Neuronal stem cell (in vitro differentiated cells): ENCODE data around the gene CMIP.

Experiments used
- DNase-seq: peaks from one replicate; pipeline ENCODE4 v3.0.0-alpha.2; 2013; ENCODE audit warnings: low spot score
- H2AFZ ChIP-seq: one replicate; pipeline ENCODE4 v1.6.1; 2013; ENCODE audit warnings: mild to moderate bottlenecking, low read length, inconsistent platforms
- H2AK5ac ChIP-seq: 2 replicates; pipeline ENCODE4 v1.6.1; 2013; ENCODE audit warnings: low read depth, mild to moderate bottlenecking, inconsistent platforms, low read length, moderate library complexity, mixed read lengths
- H2BK120ac ChIP-seq: 2 replicates; pipeline ENCODE4 v1.6.1; 2013; ENCODE audit warnings: low read depth, mild to moderate bottlenecking, inconsistent platforms, low read length, moderate library complexity, mixed read lengths
- H2BK12ac ChIP-seq: one replicate; pipeline ENCODE4 v1.6.1; 2013; ENCODE audit warnings: low read length, inconsistent platforms
- H2BK15ac ChIP-seq: 2 replicates; pipeline ENCODE4 v1.6.1; 2013; ENCODE audit warnings: mild to moderate bottlenecking, low read length, inconsistent platforms, mixed read lengths
- H2BK5ac ChIP-seq: one replicate; pipeline ENCODE4 v1.6.1; 2013; ENCODE audit warnings: inconsistent platforms, mild to moderate bottlenecking, low read length, moderate library complexity
- H3K14ac ChIP-seq: one replicate; pipeline ENCODE4 v1.6.1; 2013; ENCODE audit warnings: low read length, inconsistent platforms
- H3K18ac ChIP-seq: 2 replicates; pipeline ENCODE4 v1.6.1; 2013; ENCODE audit warnings: low read length, inconsistent platforms
- H3K23ac ChIP-seq: 2 replicates; pipeline ENCODE4 v1.6.1; 2013; ENCODE audit warnings: low read depth, mild to moderate bottlenecking, mixed read lengths, low read length, inconsistent platforms; ENCODE audit not compliant: poor library complexity
- H3K27ac ChIP-seq: replicated peaks from 3 replicates; pipeline ENCODE4 v1.5.1; 2013; ENCODE audit warnings: low read length, inconsistent platforms
- H3K27me3 ChIP-seq, 3 experiments: 2 replicates each; pipeline ENCODE4 v1.6.1; 2013; ENCODE audit warnings: low read length in 3 of 3, mild to moderate bottlenecking in 2 of 3, inconsistent platforms in 1 of 3, low read depth in 1 of 3, mixed read lengths in 1 of 3, moderate library complexity in 1 of 3; ENCODE audit not compliant: control insufficient read depth in 3 of 3, insufficient read depth in 3 of 3
- H3K36me3 ChIP-seq, 2 donors: replicated peaks in 1 of 2; 2 replicates each; pipeline ENCODE4 v1.6.1; 2013; ENCODE audit warnings: low read length in 2 of 2; ENCODE audit not compliant: control insufficient read depth in 2 of 2, insufficient read depth in 2 of 2
- H3K4ac ChIP-seq: 2 replicates; pipeline ENCODE4 v1.6.1; 2013; ENCODE audit warnings: inconsistent platforms, mild to moderate bottlenecking, low read length, moderate library complexity
- H3K4me1 ChIP-seq, 2 donors: 1 replicate in 1 of 2; 2 replicates in 1 of 2; pipeline ENCODE4 v1.6.1; 2013; ENCODE audit warnings: low read length in 2 of 2, low read depth in 1 of 2; ENCODE audit not compliant: control insufficient read depth in 2 of 2, insufficient read depth in 1 of 2
- H3K4me2 ChIP-seq: one replicate; pipeline ENCODE4 v1.6.1; 2013; ENCODE audit warnings: mild to moderate bottlenecking, low read length, inconsistent platforms; ENCODE audit not compliant: insufficient read depth, poor library complexity, severe bottlenecking
- H3K4me3 ChIP-seq, 2 donors: 2 replicates each; pipeline ENCODE4 v1.5.1; 2013; ENCODE audit warnings: low read length in 2 of 2, mild to moderate bottlenecking in 2 of 2, inconsistent platforms in 1 of 2, moderate library complexity in 1 of 2
- H3K79me1 ChIP-seq: one replicate; pipeline ENCODE4 v1.6.1; 2013; ENCODE audit warnings: low read depth, mild to moderate bottlenecking, inconsistent platforms, low read length, moderate library complexity
- H3K9ac ChIP-seq: one replicate; pipeline ENCODE4 v1.6.1; 2013; ENCODE audit warnings: mild to moderate bottlenecking, low read depth, low read length, inconsistent platforms; ENCODE audit not compliant: poor library complexity
- H3K9me3 ChIP-seq, 2 donors: replicated peaks in 1 of 2; 2 replicates each; pipeline versions ENCODE3 to v1.6.1; 2013; ENCODE audit warnings: low read length in 2 of 2, mild to moderate bottlenecking in 2 of 2, inconsistent platforms in 1 of 2, low read depth in 1 of 2, mixed read lengths in 1 of 2, moderate library complexity in 1 of 2; ENCODE audit not compliant: control insufficient read depth in 2 of 2, insufficient read depth in 1 of 2
- H4K8ac ChIP-seq: one replicate; pipeline ENCODE4 v1.6.1; 2013; ENCODE audit warnings: low read depth, mild to moderate bottlenecking, inconsistent platforms, low read length, moderate library complexity
- H4K91ac ChIP-seq: one replicate; pipeline ENCODE4 v1.6.1; 2013; ENCODE audit warnings: low read length, low read depth, mild to moderate bottlenecking, inconsistent platforms; ENCODE audit not compliant: poor library complexity
- WGBS, 2 donors: extraction: QIAGEN DNeasy Blood & Tissue Kit; methylation state at CpG; one replicate each; pipeline ENCODE4 v1.1.7; 2013; ENCODE audit warnings: missing lambda C conversion rate in 2 of 2, mixed read lengths in 1 of 2; ENCODE audit not compliant: insufficient read length in 2 of 2, insufficient replicate concordance in 1 of 2; ENCODE audit errors: extremely low coverage in 2 of 2; 5-methylcytosine and 5-hydroxymethylcytosine counted together

Gene CMIP

GRCh38 chr16:81442220-81442915 lies 2.2 kb upstream of the CMIP start:
- no peak overlapping the region for H2AFZ ChIP-seq
- H2BK120ac ChIP-seq: no peak overlapping the region
- H3K14ac ChIP-seq: no peak overlapping the region
- H3K79me1 ChIP-seq: peaks cover 4% of the 10 kb centered on the region
- H3K9ac ChIP-seq: no peak overlapping the region
- no peaks in the 10 kb centered on the region for H3K9me3 ChIP-seq
- H3K23ac ChIP-seq: no peak overlapping the region
- no peak overlapping the region for H4K91ac ChIP-seq
- H3K4me3 ChIP-seq: no peak overlapping the region
- H3K36me3 ChIP-seq: no peaks in the 10 kb centered on the region
- H2BK5ac ChIP-seq: no peak overlapping the region
- no peak overlapping the region for H2BK15ac ChIP-seq
- DNase-seq: no peak
- H2BK12ac ChIP-seq: no peak overlapping the region
- H3K4me2 ChIP-seq: no peak overlapping the region
- H2AK5ac ChIP-seq: no peak overlapping the region
- no peak overlapping the region for H3K18ac ChIP-seq
- H4K8ac ChIP-seq: no peak overlapping the region
- peaks cover 7 to 11% of the 10 kb centered on the region in 2 donors for H3K4me1 ChIP-seq
- WGBS, 2 donors: no CpG with 5 or more reads among the region's 7 CpGs
- H3K27me3 ChIP-seq: peaks cover 0 to 31% (median 3%) of the 10 kb centered on the region in 3 experiments
- H3K27ac ChIP-seq: no peak overlapping the region
- H3K4ac ChIP-seq: no peak overlapping the region

- no peak overlapping the region for H3K9ac ChIP-seq
- H3K36me3 ChIP-seq: no peaks in the 10 kb centered on the region
- H3K79me1 ChIP-seq: peaks cover 4% of the 10 kb centered on the region
- no peak overlapping the region for H3K4me2 ChIP-seq
- H2BK5ac ChIP-seq: no peak overlapping the region
- H3K23ac ChIP-seq: no peak overlapping the region
- no peak overlapping the region for H2AK5ac ChIP-seq
- H2BK15ac ChIP-seq: no peak overlapping the region
- no peak overlapping the region for H2BK12ac ChIP-seq
- H4K91ac ChIP-seq: no peak overlapping the region
- no peak overlapping the region for H3K14ac ChIP-seq
- H3K18ac ChIP-seq: no peak overlapping the region
- no peak overlapping the region for H2BK120ac ChIP-seq
- H3K27ac ChIP-seq: no peak overlapping the region
- H3K27me3 ChIP-seq: peaks cover 0 to 29% (median 3%) of the 10 kb centered on the region in 3 experiments
- H2AFZ ChIP-seq: peak overlapping the region; percentile 90
- H3K4ac ChIP-seq: no peak overlapping the region
- no peak overlapping the region for H4K8ac ChIP-seq
- WGBS, 2 donors: no CpG with 5 or more reads among the region's 8 CpGs
- peaks cover 7 to 16% of the 10 kb centered on the region in 2 donors for H3K4me1 ChIP-seq
- no peak overlapping the region for H3K4me3 ChIP-seq
- H3K9me3 ChIP-seq: no peaks in the 10 kb centered on the region
- no peak for DNase-seq
These were observed 1.5 kb upstream of the CMIP start for GRCh38 chr16:81442916-81443687.

- H3K18ac ChIP-seq: peak overlapping the region; percentile 97
- peak overlapping the region; percentile 81 for H3K4me2 ChIP-seq
- H2AK5ac ChIP-seq: peak overlapping the region; percentile 89
- H2BK5ac ChIP-seq: no peak overlapping the region
- H3K36me3 ChIP-seq: no peaks in the 10 kb centered on the region
- no peak overlapping the region for H4K8ac ChIP-seq
- peaks cover 11 to 24% of the 10 kb centered on the region in 2 donors for H3K4me1 ChIP-seq
- H3K4ac ChIP-seq: no peak overlapping the region
- H3K9me3 ChIP-seq: no peaks in the 10 kb centered on the region
- no CpG with 5 or more reads among the region's 36 CpGs for WGBS, 2 donors
- H3K14ac ChIP-seq: peak overlapping the region; percentile 95
- H4K91ac ChIP-seq: no peak overlapping the region
- H3K4me3 ChIP-seq: peak overlapping the region; percentile 83 to 88
- peaks cover 0 to 29% (median 3%) of the 10 kb centered on the region in 3 experiments for H3K27me3 ChIP-seq
- peak overlapping the region; percentile 84 for H3K9ac ChIP-seq
- H2BK120ac ChIP-seq: no peak overlapping the region
- H2AFZ ChIP-seq: peak overlapping the region; percentile 90
- no peak for DNase-seq
- no peak overlapping the region for H3K27ac ChIP-seq
- peaks cover 8% of the 10 kb centered on the region for H3K79me1 ChIP-seq
- H2BK12ac ChIP-seq: no peak overlapping the region
- peak overlapping the region; percentile 57 for H3K23ac ChIP-seq
- H2BK15ac ChIP-seq: peak overlapping the region; percentile 53
These were observed 740 bp upstream of the CMIP start for GRCh38 chr16:81443688-81444447.
